Keratinocyte (primary cell): Measurements from ENCODE around the gene HOXA10. TPM values are rescaled to one million over a fixed set of nuclear protein-coding genes. Genes with fewer than 3 reads are reported as not detected.

Experiments used
- DNase-seq: peaks from one replicate; pipeline ENCODE4 v3.0.0-alpha.2; 2011; ENCODE audit warnings: low read depth, missing footprints, low spot score
- FAIRE-seq: peaks from 2 replicates; lab custom pipeline; 2011; peaks lifted over from hg19 to GRCh38; lab: Jason Lieb, UNC
- H2AFZ ChIP-seq: 2 replicates; pipeline ENCODE4 v1.6.0; 2012; ENCODE audit warnings: low read length, control low read depth, inconsistent platforms; ENCODE audit not compliant: control insufficient read depth
- H3K27ac ChIP-seq: 2 replicates; pipeline ENCODE4 v1.5.1; 2011; ENCODE audit warnings: low read length; ENCODE audit not compliant: control insufficient read depth, insufficient read depth
- H3K27me3 ChIP-seq: 3 replicates; pipeline ENCODE4 v1.6.0; 2011; ENCODE audit warnings: low read length; ENCODE audit not compliant: control insufficient read depth, insufficient read depth; ENCODE audit errors: extremely low read depth
- H3K36me3 ChIP-seq, 2 experiments: 2 replicates in 1 of 2; 3 replicates in 1 of 2; pipeline ENCODE4 v1.5.1; 2011; ENCODE audit warnings: low read length in 2 of 2, mild to moderate bottlenecking in 1 of 2; ENCODE audit not compliant: control insufficient read depth in 2 of 2, insufficient read depth in 2 of 2; ENCODE audit errors: extremely low read depth in 1 of 2
- H3K4me1 ChIP-seq: 3 replicates; pipeline ENCODE4 v1.5.1; 2011; ENCODE audit warnings: low read length; ENCODE audit not compliant: control insufficient read depth, insufficient read depth; ENCODE audit errors: extremely low read depth
- H3K4me2 ChIP-seq: 3 replicates; pipeline ENCODE4 v1.6.0; 2011; ENCODE audit warnings: low read depth, low read length; ENCODE audit not compliant: control insufficient read depth, insufficient read depth; ENCODE audit errors: extremely low read depth
- H3K4me3 ChIP-seq, 3 experiments: fragments of 200-600 bp in 1 of 3; sonication (generic) in 1 of 3; 2 replicates in 2 of 3; 3 replicates in 1 of 3; pipeline ENCODE4 v1.5.1; 2011 to 2016; ENCODE audit warnings: low read length in 3 of 3, mild to moderate bottlenecking in 3 of 3, control low read depth in 2 of 3, inconsistent platforms in 1 of 3, low read depth in 1 of 3, mixed read lengths in 1 of 3, mixed run types in 1 of 3, moderate library complexity in 1 of 3; ENCODE audit not compliant: control insufficient read depth in 2 of 3, insufficient read depth in 2 of 3; ENCODE audit errors: extremely low read depth in 1 of 3
- H3K79me2 ChIP-seq: 2 replicates; pipeline ENCODE4 v1.6.0; 2012; ENCODE audit warnings: low read length; ENCODE audit not compliant: control insufficient read depth, insufficient read depth
- H3K9ac ChIP-seq: 3 replicates; pipeline ENCODE4 v1.6.0; 2011; ENCODE audit warnings: low read length; ENCODE audit not compliant: control insufficient read depth, insufficient read depth; ENCODE audit errors: extremely low read depth
- H3K9me1 ChIP-seq: 3 replicates; pipeline ENCODE4 v1.6.0; 2011; ENCODE audit warnings: low read length; ENCODE audit not compliant: control insufficient read depth, insufficient read depth; ENCODE audit errors: extremely low read depth
- H3K9me3 ChIP-seq: 2 replicates; pipeline ENCODE4 v1.5.1; 2012; ENCODE audit warnings: low read depth, low read length; ENCODE audit not compliant: control insufficient read depth
- H4K20me1 ChIP-seq: 3 replicates; pipeline ENCODE4 v1.6.0; 2011; ENCODE audit warnings: low read length; ENCODE audit not compliant: control insufficient read depth, insufficient read depth; ENCODE audit errors: extremely low read depth
- CTCF ChIP-seq, 3 experiments: IDR thresholded peaks in 1 of 3; conservative IDR thresholded peaks in 1 of 3; optimal IDR thresholded peaks in 1 of 3; 2 replicates in 2 of 3; 3 replicates in 1 of 3; pipeline versions ENCODE3 to v1.5.1; 2011; ENCODE audit warnings: low read length in 3 of 3, mild to moderate bottlenecking in 3 of 3, moderate library complexity in 2 of 3, control low read depth in 1 of 3, inconsistent platforms in 1 of 3; ENCODE audit not compliant: insufficient read depth in 2 of 3; ENCODE audit errors: extremely low read depth in 1 of 3
- EZH2 ChIP-seq: IDR thresholded peaks from one replicate; pipeline ENCODE4 v1.6.1; 2012; ENCODE audit warnings: inconsistent platforms, mild to moderate bottlenecking, low read length, moderate library complexity
- dilution Hi-C: fragments of 300-500 bp; cut with MboI; formaldehyde crosslinking; loops from one replicate; pipeline ENCODE4 v1.7.0; 2020; ENCODE audit warnings: low sequenced_read_pairs; ENCODE audit not compliant: extremely low pct_ligation_motif_present
- polyA plus RNA-seq, 5 experiments: library from polyadenylated mRNA; depleted of rRNA in 3 of 5; stranded (reverse) in 3 of 5; stranded (forward) in 1 of 5; unstranded in 1 of 5; fragments of >200 nt; gene quantifications; 1 replicate in 1 of 5; 2 replicates in 3 of 5; 3 replicates in 1 of 5; pipeline versions ENCODE4 v1.2.1 to v1.2.3, GENCODE V29; 2011 to 2012; ENCODE audit warnings: missing spikeins in 2 of 5, low read depth in 1 of 5, low replicate concordance in 1 of 5

The HOXA10 gene
- polyA plus RNA-seq, 1 donor (not counting 4 experiments of a cell fraction or from before 2014, with no cell fraction given), result 2.4 TPM

GRCh38 chr7:27180431-27181420, 6.6 kb upstream of the HOXA10 start:
- no peak for TF ChIP-seq CTCF (optimal IDR thresholded peaks at IDR 0.05 in 1 of 3, IDR thresholded peaks at IDR 0.05 in 1 of 3, conservative IDR thresholded peaks at IDR 0.05 in 1 of 3; ENCODE audit: extremely low read depth in 1 of 3, insufficient read depth in 2 of 3, low read length in 3 of 3)
- DNase-seq (no peak), FAIRE-seq (no peak)
- H3K36me3 ChIP-seq, result no peaks in the 10 kb centered on the region
- H2AFZ ChIP-seq, result no peak overlapping the region
- no peaks in the 10 kb centered on the region for H4K20me1 ChIP-seq
- H3K4me3 ChIP-seq, result no peak overlapping the region
- H3K9me3 ChIP-seq, result no peaks in the 10 kb centered on the region
- H3K79me2 ChIP-seq, result no peaks in the 10 kb centered on the region
- H3K4me1 ChIP-seq, result peaks cover 13% of the 10 kb centered on the region
- dilution Hi-C loops, result no loop called here
- H3K4me2 ChIP-seq, result no peak overlapping the region
- peaks cover 37% of the 10 kb centered on the region for H3K27me3 ChIP-seq
- no peaks in the 10 kb centered on the region for H3K9me1 ChIP-seq
- H3K9ac ChIP-seq, result no peak overlapping the region
- no peak overlapping the region for H3K27ac ChIP-seq

GRCh38 chr7:27179503-27180430, 5.6 kb upstream of the HOXA10 start:
- Histone ChIP-seq H3K4me1 (peaks cover 10% of the 10 kb centered on the region), H3K79me2 (no peaks in the 10 kb centered on the region), H4K20me1 (no peaks in the 10 kb centered on the region), H3K27me3 (peaks cover 32% of the 10 kb centered on the region), H3K9me3 (no peaks in the 10 kb centered on the region), H3K36me3 (no peaks in the 10 kb centered on the region), H2AFZ (no peak overlapping the region), H3K9me1 (no peaks in the 10 kb centered on the region), H3K4me2 (peak overlapping the region; percentile 29), H3K27ac (no peak overlapping the region), H3K9ac (no peak overlapping the region), H3K4me3 (no peak overlapping the region)
- peak; percentile 80 to 92 (median 80) for TF ChIP-seq CTCF (optimal IDR thresholded peaks at IDR 0.05 in 1 of 3, IDR thresholded peaks at IDR 0.05 in 1 of 3, conservative IDR thresholded peaks at IDR 0.05 in 1 of 3; ENCODE audit: extremely low read depth in 1 of 3, insufficient read depth in 2 of 3, low read length in 3 of 3)
- TF ChIP-seq EZH2, result no peak
- DNase-seq, result no peak
- dilution Hi-C loops, result no loop called here
- FAIRE-seq, result peak; percentile 20
